A549 (cell line): ENCODE data around the gene CUX1.

Source experiments
- CHD4 ChIP-seq: fragments of 200-600 bp; sonication (generic); IDR thresholded peaks from 2 replicates; pipeline ENCODE4 v1.6.1; 2016; ENCODE audit warnings: antibody characterized with exemption, mild to moderate bottlenecking, borderline replicate concordance
- CTCF ChIP-seq: fragments of >200 bp; sonication (Bioruptor Twin); formaldehyde crosslinking; IDR thresholded peaks from 3 replicates; pipeline ENCODE4 v1.5.1; 2016
- NFE2L2 ChIP-seq: fragments of 150-350 bp; conservative IDR thresholded peaks from 2 replicates; pipeline ENCODE4 v1.6.1; 2014; ENCODE audit warnings: low read length
- PBX3 ChIP-seq: IDR thresholded peaks from 2 replicates; pipeline ENCODE4 v1.6.1; 2012
- PHF8 ChIP-seq: fragments of 200-600 bp; sonication (generic); IDR thresholded peaks from 2 replicates; pipeline ENCODE4 v1.6.1; 2016; ENCODE audit warnings: low read depth, mild to moderate bottlenecking, antibody characterized with exemption, moderate library complexity, borderline replicate concordance
- POLR2A ChIP-seq: IDR thresholded peaks from 2 replicates; pipeline ENCODE4 v1.6.1; 2012; ENCODE audit warnings: mild to moderate bottlenecking, low read length
- RARB ChIP-seq: fragments of 250-450 bp; sonication (Bioruptor Pico); IDR thresholded peaks from 2 replicates; pipeline ENCODE4 v1.8.0; 2021; ENCODE audit warnings: mild to moderate bottlenecking, moderate library complexity
- TF ChIP-seq, protein P1 (sequence below): IDR thresholded peaks from 2 replicates; pipeline ENCODE4 v1.6.1; 2012

DNA sequence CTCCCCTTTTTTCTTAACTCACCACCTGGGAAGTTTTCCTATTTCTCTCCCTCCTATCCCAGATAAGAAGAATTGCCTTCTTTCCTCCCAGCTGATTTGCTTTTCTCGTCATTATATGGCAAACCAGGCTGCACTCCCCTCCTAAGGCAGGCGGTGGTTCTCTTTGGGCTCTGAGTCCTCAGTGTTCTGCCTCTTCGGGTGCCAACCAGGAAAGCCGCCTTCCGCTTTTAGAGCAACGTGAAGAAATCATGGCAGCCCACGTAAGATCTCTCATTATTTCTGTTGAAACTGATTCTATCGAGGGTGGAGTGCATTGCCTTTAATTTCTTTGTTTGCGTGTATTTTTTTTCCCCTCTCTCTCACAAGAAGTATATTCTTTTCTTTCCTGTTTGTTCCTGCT is 141.9 kb downstream of the CUX1 start:
- TF ChIP-seq, protein P1, sequence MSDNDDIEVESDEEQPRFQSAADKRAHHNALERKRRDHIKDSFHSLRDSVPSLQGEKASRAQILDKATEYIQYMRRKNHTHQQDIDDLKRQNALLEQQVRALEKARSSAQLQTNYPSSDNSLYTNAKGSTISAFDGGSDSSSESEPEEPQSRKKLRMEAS: no peak
- TF ChIP-seq POLR2A: no peak
- no peak for TF ChIP-seq CHD4
- no peak for TF ChIP-seq NFE2L2
- no peak for TF ChIP-seq PHF8
- TF ChIP-seq RARB (CRISPR knock-in tag): no peak
- no peak for TF ChIP-seq PBX3
- TF ChIP-seq CTCF: no peak
